ENCODE results near the gene CCDC181.

Gene CCDC181

GRCh38 chr1:169346036-169346589 lies 81.2 kb downstream of the CCDC181 start:
- Mint-ChIP-seq H3K4me3 (no peak overlapping the region), H3K9me3 (no peaks in the 10 kb centered on the region), H3K27ac (ENCODE audit: low read depth) (no peak overlapping the region), H3K27me3 (no peaks in the 10 kb centered on the region), H3K36me3 (ENCODE audit: insufficient read depth) (peaks cover 4% of the 10 kb centered on the region), H3K4me1 (peaks cover under 1% of the 10 kb centered on the region)
- no peak for ATAC-seq (replicated peaks; ENCODE audit: extremely low read depth, poor library complexity, severe bottlenecking)
- DNase-seq (ENCODE audit: low spot score in 2 of 2), result no peak

- Mint-ChIP-seq H3K9me3 (no peaks in the 10 kb centered on the region), H3K27ac (ENCODE audit: low read depth) (no peak overlapping the region), H3K4me1 (peaks cover 4% of the 10 kb centered on the region), H3K36me3 (ENCODE audit: insufficient read depth) (peaks cover 4% of the 10 kb centered on the region), H3K4me3 (no peak overlapping the region), H3K27me3 (no peaks in the 10 kb centered on the region)
- DNase-seq (ENCODE audit: low spot score in 2 of 2) (no peak), ATAC-seq (replicated peaks; ENCODE audit: extremely low read depth, poor library complexity, severe bottlenecking) (no peak)
These were observed 81.8 kb downstream of the CCDC181 start for GRCh38 chr1:169345511-169345910.

All from central memory CD8-positive, alpha-beta T cell (primary cell).